Activated naive CD4-positive, alpha-beta T cell treated with anti-CD3 and anti-CD28 coated beads, Interleukin-2, amount 10 ng/mL, durations not matched to agents 7 days and 5 days (primary cell): Measurements from ENCODE around the gene GLP2R.

Experiments
- CTCF ChIA-PET: fragments of 350-600 bp; sonication (Branson Sonifier 250); formaldehyde crosslinking; loops from one replicate; lab custom pipeline; 2021; ENCODE audit warnings: antibody characterized with exemption; lab: Charles Lee
- DNase-seq: peaks from one replicate; pipeline ENCODE4 v3.0.0-alpha.2; 2020
- H3K27ac Mint-ChIP-seq: one replicate; pipeline ENCODE4 v1.8.0; 2021; ENCODE audit warnings: mild to moderate bottlenecking, moderate library complexity, mixed read lengths
- H3K27me3 Mint-ChIP-seq: one replicate; pipeline ENCODE4 v1.8.0; 2021; ENCODE audit warnings: mild to moderate bottlenecking, mixed read lengths
- H3K36me3 Mint-ChIP-seq: one replicate; pipeline ENCODE4 v1.8.0; 2021; ENCODE audit warnings: mixed read lengths
- H3K4me1 Mint-ChIP-seq: one replicate; pipeline ENCODE4 v1.8.0; 2021; ENCODE audit warnings: mixed read lengths
- H3K4me3 Mint-ChIP-seq: one replicate; pipeline ENCODE4 v1.8.0; 2021; ENCODE audit warnings: mild to moderate bottlenecking, moderate library complexity, mixed read lengths
- H3K9me3 Mint-ChIP-seq: one replicate; pipeline ENCODE4 v1.8.0; 2021; ENCODE audit warnings: mixed read lengths

GLP2R gene

DNA sequence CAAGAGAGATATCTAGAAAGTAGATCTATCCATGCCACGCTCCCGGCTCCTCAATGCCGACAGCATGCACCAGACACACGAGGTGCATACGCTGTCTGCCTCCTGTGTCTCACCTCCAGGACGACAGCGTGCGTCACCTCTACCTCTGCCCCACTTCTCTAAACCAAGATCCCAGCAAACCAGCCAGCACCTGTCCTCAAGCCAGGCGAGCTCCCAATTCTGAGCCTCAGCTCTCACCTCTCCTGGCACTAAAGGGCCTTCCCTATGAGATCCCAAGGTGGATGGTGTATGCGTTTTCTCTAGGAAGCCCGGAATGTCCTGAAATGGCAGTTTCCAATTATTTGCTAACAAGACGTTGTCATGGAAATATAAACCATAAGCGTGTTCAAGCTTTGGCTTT, 115.6 kb downstream of the GLP2R start:
- H3K4me1 Mint-ChIP-seq = no peaks in the 10 kb centered on the region
- CTCF ChIA-PET = no interaction called here
- H3K27me3 Mint-ChIP-seq = peaks cover 3% of the 10 kb centered on the region
- H3K27ac Mint-ChIP-seq = no peak overlapping the region
- no peaks in the 10 kb centered on the region for H3K36me3 Mint-ChIP-seq
- H3K9me3 Mint-ChIP-seq = peaks cover 3% of the 10 kb centered on the region
- DNase-seq = no peak
- no peak overlapping the region for H3K4me3 Mint-ChIP-seq
